ENCODE data around the gene DCTN3.
A peak's percentile ranks its signal among the peaks of the same experiment; 100 is the strongest.

DCTN3 gene

DNA sequence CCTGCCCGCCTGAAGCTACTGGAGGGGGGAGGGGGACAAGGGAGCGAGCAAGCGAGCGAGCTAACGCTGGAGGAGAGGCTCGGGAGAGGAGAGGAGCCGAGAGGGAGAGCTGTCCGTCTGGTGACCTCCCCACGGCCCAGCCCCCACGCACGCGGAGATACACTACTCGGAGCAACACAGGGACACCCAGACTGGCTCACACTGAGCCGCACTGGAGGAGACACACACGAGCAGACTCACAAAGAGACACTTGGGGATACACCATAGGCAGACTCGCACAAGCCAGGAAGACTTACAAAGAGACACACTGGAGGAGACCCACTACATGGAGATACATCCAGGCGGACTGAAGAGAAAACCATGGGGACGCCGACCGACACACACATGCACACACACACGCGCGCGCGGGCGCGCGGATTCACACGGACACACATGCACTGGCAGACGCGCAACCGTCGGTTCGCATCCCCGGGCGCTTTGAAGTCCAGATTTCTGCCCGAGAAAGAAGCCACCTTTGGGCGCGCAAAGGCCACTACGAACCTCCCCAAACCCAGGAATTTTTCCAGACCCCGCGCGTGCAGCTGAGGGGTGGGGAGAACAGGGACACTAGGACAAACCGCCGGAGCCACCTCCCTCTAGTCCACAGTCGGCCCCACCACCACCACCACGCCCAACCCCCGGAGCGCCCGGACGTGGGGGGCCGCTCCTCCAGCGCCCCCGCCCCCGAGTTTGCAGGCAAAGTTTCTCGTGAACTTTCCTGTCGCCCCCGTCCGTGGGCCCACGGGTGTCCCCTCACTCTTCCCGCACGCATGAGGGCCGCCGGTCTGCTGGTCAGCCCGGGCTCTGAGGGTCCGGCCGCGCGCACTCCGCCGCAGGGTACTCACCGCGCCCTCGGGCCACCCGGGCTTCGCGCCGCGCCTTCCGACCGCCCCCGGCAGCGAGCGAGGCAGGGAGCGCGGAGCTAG is 31.3 kb downstream of the DCTN3 start:
- no peak for DNase-seq

DNA sequence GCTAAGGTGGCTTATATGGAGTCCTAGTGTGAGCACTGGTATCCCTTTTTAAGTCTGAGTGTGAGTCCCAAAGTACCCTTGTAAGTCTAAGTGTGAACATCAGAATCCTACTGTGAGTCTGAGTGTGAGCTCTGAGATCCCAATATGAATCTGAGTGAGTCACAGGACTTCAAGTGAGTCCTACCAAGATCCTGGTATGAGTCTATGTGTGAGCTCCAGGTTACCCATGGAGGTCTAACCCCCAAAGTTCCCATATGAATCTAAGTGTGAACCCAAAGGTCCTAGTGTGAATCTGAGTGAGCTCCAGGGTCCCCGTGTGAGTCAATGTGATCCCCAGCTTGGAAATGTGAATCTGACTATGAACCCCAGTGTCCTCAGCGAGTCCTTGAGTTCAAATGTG is 33.0 kb downstream of the DCTN3 start:
- no peak for DNase-seq

DNA sequence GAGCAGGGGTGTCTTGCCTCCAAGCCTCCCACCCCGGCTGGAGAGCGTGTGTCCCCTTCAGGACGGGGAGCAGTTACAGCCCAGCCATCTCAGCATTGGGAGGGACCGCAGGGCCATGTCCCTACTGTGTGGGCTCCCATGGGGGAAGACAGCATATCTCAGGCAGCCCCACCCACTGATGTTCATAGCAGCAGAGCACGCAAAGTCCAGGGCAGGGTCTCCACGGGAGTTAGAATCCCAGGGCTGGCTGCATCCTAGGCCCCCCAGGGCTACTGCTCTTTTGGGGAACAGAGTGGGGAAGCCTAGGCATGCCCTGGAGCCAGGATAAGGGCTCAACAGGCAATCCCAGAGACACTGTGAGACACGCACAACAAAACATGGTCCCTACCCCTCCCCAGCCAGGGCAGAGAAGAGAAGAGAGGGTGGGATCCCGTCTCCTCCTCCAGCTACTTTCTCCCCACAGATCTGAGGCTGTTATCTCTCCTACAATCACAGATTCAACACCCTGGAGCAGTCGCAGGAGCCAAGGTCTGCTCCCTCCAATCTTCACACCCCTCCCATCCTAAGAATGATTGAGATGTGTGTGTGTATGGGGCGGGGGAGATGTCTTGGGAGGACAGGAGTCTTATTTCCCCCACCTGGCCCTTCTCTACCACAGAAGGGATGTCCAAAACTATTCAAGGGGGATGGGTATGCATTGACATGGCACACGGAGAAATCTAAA is 34.2 kb downstream of the DCTN3 start:
- DNase-seq, result no peak

DNA sequence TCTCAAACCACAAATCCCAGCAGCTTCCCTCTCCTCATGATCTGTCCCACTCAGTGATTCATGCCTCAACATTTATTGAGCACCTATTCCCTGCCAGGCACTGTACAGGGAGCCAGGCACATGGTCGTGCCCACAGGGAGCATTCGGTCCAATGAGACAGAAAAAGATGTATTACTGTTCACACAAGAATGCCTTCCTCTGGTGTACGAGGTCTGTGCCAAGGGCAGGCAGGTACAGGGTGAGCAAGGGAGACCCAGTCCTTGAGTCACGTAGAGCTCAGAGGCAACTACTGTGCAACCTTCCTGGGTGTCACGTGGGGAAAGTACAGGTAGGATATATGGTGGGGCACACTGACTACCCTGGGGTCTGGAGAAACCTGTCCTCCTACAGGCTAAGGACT is 35.3 kb downstream of the DCTN3 start:
- DNase-seq, result no peak

DNA sequence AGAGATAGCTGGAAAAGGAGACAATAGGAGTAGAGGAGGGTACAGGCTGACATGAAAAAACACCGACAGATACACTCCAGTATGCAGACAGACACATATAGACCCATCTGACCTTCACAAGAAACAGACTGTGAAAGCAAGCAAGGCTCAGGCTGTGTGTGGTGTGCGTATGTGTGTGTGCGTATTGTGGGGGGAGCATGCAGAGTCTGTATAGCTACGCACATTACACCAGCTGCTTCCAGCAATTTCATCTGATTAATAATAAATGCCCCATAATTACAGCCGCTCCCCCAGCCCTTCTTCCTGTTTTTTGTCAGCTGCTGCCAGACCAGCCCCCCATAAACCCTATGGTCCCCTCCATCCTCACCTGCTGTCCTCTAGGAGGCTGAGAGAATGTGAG is 37.5 kb downstream of the DCTN3 start:
- DNase-seq, result no peak

DNA sequence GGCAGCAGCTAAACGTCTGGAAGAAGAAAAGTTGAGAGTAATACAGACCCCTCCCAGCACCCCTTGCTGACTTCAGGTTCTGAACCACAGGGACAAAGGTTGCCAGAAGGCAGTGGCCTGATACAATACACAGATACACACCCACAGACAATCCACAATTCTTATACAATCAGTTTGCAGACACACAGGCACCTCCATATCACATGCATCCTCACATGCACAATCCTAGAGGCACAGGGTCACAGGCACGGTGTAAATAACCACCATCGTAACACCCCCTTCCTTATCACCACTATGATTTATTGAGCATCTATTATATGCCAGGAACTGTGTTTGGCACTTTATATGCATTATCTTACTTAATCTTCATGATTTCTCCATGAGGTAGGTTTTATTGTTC is 39.0 kb downstream of the DCTN3 start:
- DNase-seq, result no peak

DNA sequence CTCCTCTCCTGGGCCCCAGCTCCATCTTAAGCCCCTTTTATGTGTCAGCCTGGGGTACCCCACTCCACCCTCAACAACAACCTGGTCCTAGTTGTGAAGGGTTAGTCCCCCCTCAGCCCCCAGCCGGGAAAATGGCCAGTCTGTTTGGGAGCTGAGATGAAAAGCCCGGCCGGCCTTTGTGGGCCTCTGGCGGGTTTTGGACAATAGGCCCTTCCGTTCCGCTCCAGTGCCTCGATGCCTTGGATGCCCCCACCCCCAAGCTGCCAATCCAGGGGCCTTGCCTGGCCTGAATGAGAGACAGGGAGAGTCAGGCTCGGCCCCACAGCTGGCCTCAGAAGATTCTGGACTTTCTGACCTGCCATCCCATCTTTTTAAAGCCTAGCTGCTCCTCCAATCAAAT is 39.9 kb downstream of the DCTN3 start:
- DNase-seq, result no peak

DNA sequence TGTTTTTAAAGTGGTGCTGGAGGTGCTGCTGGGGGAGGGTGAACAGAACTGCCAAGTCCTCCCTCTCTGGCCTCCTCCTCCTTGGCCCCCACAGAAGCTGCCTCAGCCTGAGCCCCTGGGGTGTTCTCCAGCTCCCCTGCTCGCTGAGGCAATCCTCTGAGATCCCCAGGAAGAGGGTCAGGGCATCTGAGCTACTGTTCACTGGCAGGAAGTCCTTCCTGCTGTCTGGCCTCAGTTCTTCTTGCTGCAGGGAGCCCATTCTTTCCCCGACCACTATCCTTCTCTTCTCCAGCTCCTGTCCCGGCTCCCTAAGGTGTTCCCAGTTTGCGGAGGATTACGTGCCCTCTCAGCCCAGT is 40.5 kb downstream of the DCTN3 start:
- DNase-seq, result no peak

DNA sequence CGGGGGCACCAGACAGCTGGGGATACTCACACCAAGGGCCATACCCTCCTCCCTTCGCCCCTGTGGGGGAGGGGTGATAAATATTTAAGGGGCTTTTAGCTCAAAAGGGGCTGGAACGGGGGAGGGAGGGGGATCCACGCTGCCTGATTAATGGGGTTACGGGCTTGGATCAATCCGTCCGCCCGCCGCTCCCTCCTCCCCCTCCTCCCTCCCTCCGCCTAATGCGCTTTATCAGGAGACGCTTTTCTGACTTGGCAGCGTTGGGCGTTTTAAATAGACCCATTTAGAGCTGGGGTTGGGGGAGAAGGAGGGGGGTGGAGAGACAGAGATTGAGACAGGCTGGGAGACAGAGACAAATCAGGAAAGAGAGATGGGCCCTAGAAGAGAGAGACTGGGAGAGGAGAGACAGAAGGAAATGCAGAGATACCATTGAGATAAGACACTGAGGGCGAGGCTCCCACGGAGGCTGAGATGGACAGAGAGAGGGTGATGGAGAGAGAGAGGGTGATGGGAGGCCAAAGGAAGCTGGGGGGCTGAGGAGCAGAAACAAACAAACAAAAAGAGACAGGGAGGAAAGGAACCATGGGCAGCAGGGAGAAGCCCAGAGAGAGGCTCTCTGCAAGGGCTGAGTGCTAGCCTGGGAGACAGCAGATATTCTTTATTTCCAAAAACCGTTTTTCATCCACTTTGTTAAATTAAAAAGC is 41.0 kb downstream of the DCTN3 start:
- no peak for DNase-seq

DNA sequence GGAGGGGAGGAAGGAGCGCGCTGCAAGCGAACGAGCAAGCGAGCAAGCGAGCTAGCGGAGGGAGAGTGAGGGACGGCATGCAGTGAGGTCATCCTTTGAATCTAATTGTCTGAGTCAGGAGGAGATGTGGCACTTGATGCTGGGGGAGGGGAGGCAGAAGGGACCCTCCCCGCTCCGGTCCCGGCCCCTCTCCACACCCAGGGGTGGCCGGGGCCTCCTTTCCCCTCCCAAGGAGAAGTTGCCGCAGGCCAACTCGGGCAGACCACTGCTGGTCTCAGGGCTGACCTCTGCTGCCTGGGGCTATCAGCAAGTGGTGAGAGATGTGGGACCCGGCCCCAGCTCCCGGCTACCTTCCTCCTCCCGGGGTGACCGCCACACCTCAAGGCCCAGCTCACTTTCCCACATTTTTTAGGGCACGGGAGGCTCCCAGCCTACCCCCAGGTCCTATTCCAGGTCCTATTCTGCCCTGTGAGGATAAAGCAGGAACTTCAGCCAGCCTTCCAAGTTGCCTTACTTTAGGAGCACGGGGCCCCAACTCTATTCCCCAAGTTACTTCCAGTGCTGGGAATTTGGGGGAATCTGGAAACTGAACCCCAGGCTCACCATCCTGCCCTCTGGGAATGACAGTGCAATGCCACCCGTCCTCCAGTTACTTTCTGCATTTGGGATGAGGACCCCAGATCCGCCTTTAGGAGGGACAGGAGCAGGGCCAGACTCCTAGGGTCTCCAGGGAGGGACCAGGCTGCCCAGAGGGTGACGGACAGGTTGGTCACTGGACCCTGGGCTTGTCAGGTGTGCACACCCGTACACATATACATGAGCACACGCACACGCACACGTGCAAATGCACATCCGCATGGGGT is 41.8 kb downstream of the DCTN3 start:
- DNase-seq, result peak; percentile 37

DNA sequence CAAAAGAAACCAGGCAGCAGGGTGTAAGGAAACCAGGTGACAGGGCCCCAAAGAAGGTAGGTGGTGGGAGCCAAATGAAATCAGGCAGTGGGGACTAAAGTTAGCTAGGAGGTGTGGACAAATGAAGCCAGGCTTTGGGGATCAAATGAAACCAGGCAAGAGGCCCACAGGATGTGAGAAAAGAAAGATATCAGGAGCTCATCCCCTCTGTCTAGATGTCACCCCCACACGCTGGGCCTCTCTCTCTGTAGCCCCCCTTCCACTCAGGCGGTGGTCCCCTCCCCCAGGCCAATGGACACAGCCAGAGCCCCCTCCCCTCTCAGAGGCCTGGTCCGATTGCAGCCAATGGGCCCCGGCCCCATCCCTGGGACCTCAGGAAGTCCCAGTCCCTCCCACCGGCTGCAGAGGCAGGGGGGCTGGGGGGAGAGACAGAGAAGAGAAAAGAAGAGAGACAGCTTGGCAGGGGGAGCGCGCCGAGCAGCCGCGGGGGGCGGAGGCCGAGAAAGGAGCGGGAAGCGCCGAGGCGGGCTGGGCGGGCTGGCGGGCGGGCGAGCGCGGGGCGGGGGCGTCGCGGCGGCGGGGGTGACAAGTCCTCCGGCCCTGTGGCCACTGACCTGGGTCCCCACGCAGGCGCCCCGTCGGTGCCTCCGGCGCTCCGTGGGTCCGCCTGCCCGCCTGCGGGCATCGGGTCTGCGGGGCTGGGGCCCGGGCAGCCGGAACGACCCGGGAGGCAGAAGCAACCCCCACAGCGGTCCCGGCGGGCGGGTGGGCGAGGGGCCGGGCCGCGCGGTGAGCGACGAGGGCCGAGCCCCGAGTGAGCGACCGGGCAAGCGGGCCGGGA is 42.7 kb downstream of the DCTN3 start:
- no peak for DNase-seq

DNA sequence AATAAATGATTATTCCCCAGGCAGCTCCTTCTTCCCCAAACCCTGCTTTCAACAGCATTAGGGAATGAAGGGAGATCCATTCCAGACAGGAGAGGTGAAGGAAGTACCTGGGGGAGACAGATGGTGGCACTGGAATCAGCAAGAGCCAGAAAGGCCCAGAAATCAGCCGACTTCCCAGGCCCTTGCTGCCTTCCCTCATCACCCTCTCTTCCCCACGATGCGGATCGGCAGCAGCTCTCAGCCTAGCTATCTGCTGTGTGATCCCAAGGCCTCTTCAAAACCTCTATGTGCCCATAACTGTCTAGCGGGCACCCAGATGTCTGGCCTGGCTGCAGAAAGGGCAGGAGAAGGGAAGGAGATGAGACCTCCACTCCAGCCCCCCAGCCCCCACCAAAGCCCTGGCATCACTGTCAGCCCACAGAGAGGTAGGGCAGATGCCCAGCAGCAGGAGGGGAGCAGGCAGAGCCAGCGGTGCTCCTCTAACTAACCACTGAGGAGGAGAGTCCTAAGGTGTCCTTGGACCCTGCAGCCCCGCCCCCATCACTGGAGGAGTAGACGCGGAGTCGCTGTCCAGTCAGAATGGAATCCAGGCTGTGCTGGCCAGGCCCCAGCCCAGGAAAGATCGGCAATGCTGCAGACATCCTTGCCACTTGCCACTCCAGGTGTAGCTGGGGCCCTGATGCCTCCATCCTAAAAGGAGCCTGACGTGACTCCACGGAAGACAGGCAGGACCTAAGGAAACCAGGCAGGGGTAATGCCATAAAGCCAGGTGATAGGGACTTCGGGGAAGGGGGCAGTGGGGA is 43.5 kb downstream of the DCTN3 start:
- DNase-seq, result no peak

DNA sequence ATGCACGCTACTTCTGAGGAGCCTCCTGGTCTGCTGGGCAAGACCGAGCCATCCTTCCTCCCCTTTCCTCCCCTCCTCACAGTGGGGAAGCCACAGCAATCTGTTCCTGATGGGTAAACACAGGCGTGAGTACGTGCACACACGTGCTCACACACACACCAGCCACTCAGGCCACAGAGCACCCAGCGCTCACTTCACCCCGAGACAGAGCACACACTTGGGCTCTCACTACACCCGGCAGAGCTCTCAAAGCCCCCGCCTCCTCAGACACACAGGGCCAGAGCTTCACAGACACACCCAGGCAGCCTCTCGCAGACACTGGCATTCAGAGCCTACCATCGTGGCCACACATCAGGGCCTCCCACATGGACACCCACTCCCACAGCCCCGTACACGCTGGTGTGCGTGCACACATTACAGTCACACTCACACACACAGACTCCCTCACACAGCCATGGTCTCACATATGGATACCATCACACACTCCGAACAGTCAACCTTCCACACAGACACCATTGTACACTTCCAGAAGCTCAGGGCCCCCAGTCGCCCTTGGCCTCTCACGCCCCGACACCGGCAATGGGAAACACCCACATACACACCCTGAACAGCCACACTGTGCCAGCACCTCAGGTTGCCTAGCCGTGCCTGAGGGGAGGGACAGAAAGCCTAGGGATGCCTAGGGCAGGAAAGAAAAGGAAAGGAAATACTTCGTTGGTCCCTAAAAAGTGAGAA is 44.3 kb downstream of the DCTN3 start:
- no peak for DNase-seq

DNA sequence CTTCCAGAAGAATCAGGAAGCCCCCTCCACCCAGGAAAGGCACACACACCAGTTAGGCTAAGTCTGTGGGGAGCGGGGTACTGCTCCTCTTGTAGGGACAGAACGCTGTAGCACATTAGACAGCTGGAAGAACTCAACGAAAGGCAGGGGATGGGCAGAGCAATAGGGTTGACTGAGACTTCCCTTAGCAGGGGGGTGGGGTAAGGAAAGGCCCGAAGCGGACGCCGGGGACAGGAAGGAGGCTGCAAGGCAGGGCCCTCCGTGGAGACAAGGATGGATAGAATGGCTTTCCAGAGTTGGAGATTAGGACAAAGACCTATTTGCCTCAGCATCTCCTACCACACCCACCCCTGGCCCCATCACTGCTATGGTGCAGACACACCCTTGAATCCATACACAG is 45.1 kb downstream of the DCTN3 start:
- no peak for DNase-seq

DNA sequence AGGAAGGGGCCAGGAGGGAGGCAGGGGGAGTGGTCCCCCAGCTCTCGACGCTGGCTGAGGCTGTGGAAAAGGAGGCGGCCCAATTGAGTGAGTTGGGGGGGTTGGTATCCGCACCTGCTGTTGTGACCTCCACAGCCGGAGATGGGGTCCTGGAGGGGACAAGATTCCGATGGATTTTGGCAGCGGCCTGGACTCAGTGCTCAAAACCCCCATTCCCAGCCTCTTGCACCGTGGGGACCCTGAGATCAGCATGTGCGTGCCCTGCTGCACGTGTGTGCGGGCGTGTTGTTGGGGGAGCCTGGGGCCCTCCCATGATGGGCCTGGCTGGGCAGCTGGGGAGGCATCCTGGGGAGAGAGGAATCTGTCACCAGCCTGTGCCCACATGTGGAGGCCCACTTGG is 45.7 kb downstream of the DCTN3 start:
- DNase-seq, result no peak

DNA sequence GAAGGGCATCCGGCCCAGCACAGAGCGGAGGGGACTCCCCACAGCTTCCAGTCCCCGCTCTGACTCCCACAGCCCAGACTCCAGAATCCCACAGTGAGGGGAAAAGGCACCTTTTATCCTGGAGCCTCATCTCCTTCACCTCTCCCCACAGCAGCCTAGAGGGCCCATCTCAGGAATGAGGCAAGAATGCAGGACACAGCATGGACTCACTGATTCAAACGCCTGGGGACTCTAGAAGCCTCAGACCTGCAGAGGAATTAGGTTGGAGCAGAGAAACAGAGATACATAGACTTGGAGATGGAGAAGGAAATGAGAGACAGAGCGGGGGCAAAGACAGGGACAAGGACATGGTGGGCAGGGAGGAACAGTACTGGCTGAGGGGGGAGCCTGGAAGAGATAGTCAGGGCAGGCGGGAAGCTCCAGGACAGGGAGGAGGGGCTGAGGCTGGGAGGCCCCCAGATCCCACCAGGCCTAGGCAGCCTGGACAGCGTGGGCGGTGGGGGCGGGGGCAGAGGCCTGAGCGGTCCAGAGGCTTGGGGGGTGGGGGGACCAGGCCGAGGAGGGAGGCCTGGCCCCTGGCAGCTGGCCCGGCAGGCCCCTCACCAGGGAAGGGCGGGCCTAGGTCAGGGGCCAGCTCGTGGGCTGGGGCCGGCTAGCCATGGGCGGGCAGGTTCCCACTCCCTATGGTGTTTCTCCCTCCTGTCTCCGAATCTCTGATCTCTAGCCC is 46.5 kb downstream of the DCTN3 start:
- no peak for DNase-seq

DNA sequence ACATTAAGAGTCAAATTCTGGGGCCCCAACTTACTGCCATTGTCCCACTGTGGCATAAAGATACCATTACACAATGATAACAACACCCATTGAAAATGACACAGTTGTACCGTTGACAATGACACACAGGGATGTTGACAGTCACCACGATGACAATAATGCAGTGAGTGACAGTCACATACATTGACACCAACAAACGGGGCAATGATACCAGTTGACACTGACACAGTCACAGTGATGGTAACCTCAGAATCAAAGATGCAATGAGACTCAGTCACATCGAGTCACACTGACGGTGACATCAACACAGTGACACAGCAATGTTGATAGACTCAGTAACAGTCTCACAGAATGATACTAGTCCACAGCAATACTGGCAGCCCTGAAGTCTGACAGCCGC is 47.7 kb downstream of the DCTN3 start:
- peak; percentile 21 for DNase-seq

DNA sequence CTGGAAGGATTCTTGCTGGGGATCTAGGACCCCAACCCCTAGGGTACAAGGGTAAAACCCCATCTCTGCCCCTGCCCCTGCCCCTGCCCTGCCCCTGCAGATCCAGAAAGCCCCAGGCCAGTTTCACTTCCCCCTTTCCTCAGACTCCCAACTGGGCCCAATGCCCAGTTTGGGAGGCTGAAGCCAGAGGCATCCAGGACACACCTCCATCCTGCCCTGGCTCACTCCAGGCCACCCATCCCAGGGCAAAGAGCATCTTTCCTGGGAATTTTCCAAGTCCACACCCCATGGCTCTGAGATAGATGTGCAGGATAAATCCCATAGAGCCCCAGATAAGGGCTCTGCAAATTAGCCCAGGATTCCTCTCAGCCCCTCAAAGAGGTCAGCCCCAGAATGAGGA is 48.2 kb downstream of the DCTN3 start:
- DNase-seq, result no peak

DNA sequence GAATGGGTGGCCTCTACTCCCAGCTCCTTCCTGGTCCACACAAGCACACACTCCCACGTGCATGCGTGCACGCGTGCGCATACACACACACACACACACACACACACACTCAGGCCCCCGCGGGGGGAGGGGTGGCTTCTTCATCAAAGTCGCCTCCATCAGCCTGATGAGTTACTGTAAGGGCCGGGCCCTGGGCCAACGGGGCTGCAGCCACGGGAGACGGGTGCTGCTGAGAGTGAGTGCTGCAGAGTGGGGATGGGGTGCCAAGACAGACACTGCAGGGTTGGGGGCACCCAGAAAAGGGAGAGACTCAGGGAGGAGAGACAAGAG is 48.8 kb downstream of the DCTN3 start:
- DNase-seq, result no peak
